Lower lobe of right lung (tissue), 2 donors: ENCODE data around the gene TBCE. TPM values are rescaled to one million over a fixed set of nuclear protein-coding genes. Genes with fewer than 3 reads are reported as not detected.

Source experiments
- ATAC-seq, 2 donors: fragments of 200-7000 bp; cut with Tn5 transposase; one replicate each; pipeline ENCODE4 v1.9.1; 2020 to 2022; ENCODE audit warnings: mild to moderate bottlenecking in 2 of 2, moderate library complexity in 2 of 2
- DNase-seq: peaks from one replicate; pipeline ENCODE4 v3.0.0-alpha.2; 2020
- H3K27ac ChIP-seq: fragments of 200-600 bp; one replicate; pipeline ENCODE4 v1.8.0; 2022
- H3K27me3 ChIP-seq: fragments of 200-600 bp; one replicate; pipeline ENCODE4 v1.8.0; 2022; ENCODE audit warnings: low read depth
- H3K36me3 ChIP-seq: fragments of 200-600 bp; one replicate; pipeline ENCODE4 v1.8.0; 2022; ENCODE audit warnings: mild to moderate bottlenecking
- H3K4me1 ChIP-seq: fragments of 200-600 bp; one replicate; pipeline ENCODE4 v1.8.0; 2022
- H3K4me3 ChIP-seq: fragments of 200-600 bp; one replicate; pipeline ENCODE4 v1.8.0; 2022; ENCODE audit warnings: mild to moderate bottlenecking
- H3K9me3 ChIP-seq: fragments of 200-600 bp; one replicate; pipeline ENCODE4 v1.8.0; 2022
- CTCF ChIP-seq: fragments of 200-600 bp; IDR thresholded peaks from one replicate; pipeline ENCODE4 v1.8.0; 2022; ENCODE audit warnings: antibody characterized with exemption, mild to moderate bottlenecking
- intact Hi-C: fragments of 100-400 bp; cut with DNase I; formaldehyde crosslinking; loops from one replicate; pipeline ENCODE4 v1.11.0; 2022
- total RNA-seq: library from RNA; stranded (reverse); fragmentation: NEBNext Ultra II Directional; extraction: Animal tissue kit (Norgen Biotek cat#: 25700); gene quantifications from one replicate; pipeline ENCODE4 v1.2.1, GENCODE V29; 2021
- donor health status: DM: no; HTN: yes; CAD: no; lungs with severe emphysema.

TBCE gene
- total RNA-seq, 1 donor from 2014 or later = 25.3 TPM

- intact Hi-C loops = no loop called here
- H3K4me3 ChIP-seq = no peak overlapping the region
- no peak for TF ChIP-seq CTCF
- H3K27me3 ChIP-seq = no peaks in the 10 kb centered on the region
- no peaks in the 10 kb centered on the region for H3K4me1 ChIP-seq
- no peak for DNase-seq
- ATAC-seq = no peak
- no peaks in the 10 kb centered on the region for H3K36me3 ChIP-seq
- H3K9me3 ChIP-seq = no peaks in the 10 kb centered on the region
- H3K27ac ChIP-seq = no peak overlapping the region
These were observed 56.9 kb downstream of the TBCE start for GRCh38 chr1:235424092-235424491.

- Histone ChIP-seq H3K36me3 (no peaks in the 10 kb centered on the region), H3K9me3 (no peaks in the 10 kb centered on the region), H3K4me3 (no peak overlapping the region), H3K27me3 (no peaks in the 10 kb centered on the region), H3K4me1 (no peaks in the 10 kb centered on the region), H3K27ac (no peak overlapping the region)
- intact Hi-C loops = no loop called here
- DNase-seq = no peak
- no peak for ATAC-seq
- no peak for TF ChIP-seq CTCF
These were observed 58.1 kb downstream of the TBCE start for GRCh38 chr1:235425357-235425756.

DNA sequence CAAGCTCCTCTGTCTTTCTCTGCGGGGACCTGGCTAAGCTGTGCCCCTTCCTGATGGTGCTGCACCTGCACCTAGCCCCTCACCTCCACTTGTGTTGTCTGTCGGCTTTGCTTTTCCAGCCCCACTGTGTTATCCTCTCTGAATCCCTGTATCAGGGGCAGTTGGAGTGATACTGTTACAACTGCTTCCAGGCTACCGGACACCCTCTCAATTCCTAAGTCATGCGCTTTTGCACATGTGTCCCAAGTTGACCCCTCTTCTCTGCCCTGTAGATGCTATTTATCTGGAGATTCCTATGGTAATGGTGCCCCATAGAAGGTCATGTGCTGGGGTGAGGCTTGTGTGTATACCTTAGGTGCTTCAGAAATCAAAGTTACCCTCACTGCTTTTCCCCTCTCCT lies 58.9 kb downstream of the TBCE start:
- DNase-seq = no peak
- Histone ChIP-seq H3K4me1 (no peaks in the 10 kb centered on the region), H3K9me3 (no peaks in the 10 kb centered on the region), H3K36me3 (no peaks in the 10 kb centered on the region), H3K27ac (no peak overlapping the region), H3K4me3 (no peak overlapping the region), H3K27me3 (no peaks in the 10 kb centered on the region)
- intact Hi-C loops = no loop called here
- no peak for ATAC-seq
- no peak for TF ChIP-seq CTCF

- no peak for DNase-seq
- no peaks in the 10 kb centered on the region for H3K9me3 ChIP-seq
- no peaks in the 10 kb centered on the region for H3K4me1 ChIP-seq
- no peaks in the 10 kb centered on the region for H3K27me3 ChIP-seq
- intact Hi-C loops = no loop called here
- no peak for TF ChIP-seq CTCF
- no peak overlapping the region for H3K27ac ChIP-seq
- peaks cover 2% of the 10 kb centered on the region for H3K36me3 ChIP-seq
- no peak overlapping the region for H3K4me3 ChIP-seq
- ATAC-seq = no peak
These were observed 59.5 kb downstream of the TBCE start for GRCh38 chr1:235426680-235427079.

DNA sequence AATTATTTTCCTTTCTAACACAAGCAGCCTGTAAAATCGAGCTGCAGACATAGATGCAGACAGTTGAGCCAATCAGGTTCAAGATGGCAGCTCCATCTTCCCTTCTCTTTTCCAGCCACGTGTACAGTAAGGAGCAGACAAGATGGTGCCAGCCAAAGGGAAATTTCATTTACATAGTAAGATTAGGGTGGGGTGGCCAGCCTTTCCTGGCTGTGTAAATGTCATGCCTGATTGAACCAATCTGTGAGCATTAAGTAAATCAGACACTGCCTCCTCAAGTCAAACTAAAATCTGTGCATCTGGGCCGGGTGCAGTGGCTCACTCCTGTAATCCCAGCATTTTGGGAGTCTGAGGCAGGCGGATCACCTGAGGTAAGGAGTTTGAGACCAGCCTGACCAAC lies 60.2 kb downstream of the TBCE start:
- ATAC-seq (no peak), DNase-seq (no peak)
- intact Hi-C loops = no loop called here
- no peak overlapping the region for H3K27ac ChIP-seq
- no peak for TF ChIP-seq CTCF
- H3K27me3 ChIP-seq = no peaks in the 10 kb centered on the region
- H3K4me3 ChIP-seq = no peak overlapping the region
- H3K36me3 ChIP-seq = peaks cover 9% of the 10 kb centered on the region
- no peaks in the 10 kb centered on the region for H3K4me1 ChIP-seq
- H3K9me3 ChIP-seq = no peaks in the 10 kb centered on the region

DNA sequence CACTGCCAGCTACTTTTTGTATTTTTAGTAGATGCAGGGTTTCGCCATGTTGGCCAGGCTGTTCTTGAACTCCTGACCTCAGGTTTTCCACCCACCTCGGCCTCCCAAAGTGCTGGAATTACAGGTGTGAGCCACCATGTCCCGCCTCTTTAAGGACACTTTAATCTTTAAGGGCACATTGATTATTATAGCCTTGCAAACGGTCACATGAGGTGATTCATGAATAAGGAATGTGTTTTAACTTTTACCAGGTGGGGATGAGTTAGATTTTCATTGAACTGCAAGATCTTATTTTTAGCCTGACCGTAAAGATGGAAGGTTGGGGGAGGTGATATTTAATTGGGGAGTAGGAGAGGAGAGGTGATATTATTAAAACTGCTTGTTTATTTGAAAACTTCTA lies 61.9 kb downstream of the TBCE start:
- Histone ChIP-seq H3K36me3 (peaks cover 25% of the 10 kb centered on the region), H3K4me1 (no peaks in the 10 kb centered on the region), H3K27me3 (no peaks in the 10 kb centered on the region), H3K27ac (no peak overlapping the region), H3K9me3 (no peaks in the 10 kb centered on the region), H3K4me3 (no peak overlapping the region)
- ATAC-seq (no peak), DNase-seq (no peak)
- intact Hi-C loops = no loop called here
- no peak for TF ChIP-seq CTCF
